Karpas-422 (cell line): ENCODE results near the gene PGM2L1. TPM values are rescaled to one million over a fixed set of nuclear protein-coding genes. Genes with fewer than 3 reads are reported as not detected.
A peak's percentile ranks its signal among the peaks of the same experiment; 100 is the strongest.
"Not testable (repeated sequence)": the region's sequence is repeated elsewhere in the genome, so short reads cannot be mapped to it uniquely, and the experiment has no call there.

Experiments
- DNase-seq: peaks from one replicate; pipeline ENCODE4 v3.0.0-alpha.2; 2015
- H2AFZ ChIP-seq: fragments of 200-600 bp; sonication (generic); 2 replicates; pipeline ENCODE4 v1.6.1; 2014; ENCODE audit warnings: antibody characterized with exemption, low read length, mixed read lengths
- H3K27ac ChIP-seq: fragments of 200-600 bp; sonication (generic); 2 replicates; pipeline ENCODE4 v1.5.1; 2014; ENCODE audit warnings: mild to moderate bottlenecking, low read length, moderate library complexity
- H3K27me3 ChIP-seq: fragments of 200-600 bp; sonication (generic); 2 replicates; pipeline ENCODE4 v1.6.1; 2014; ENCODE audit warnings: low read length, mixed read lengths
- H3K36me3 ChIP-seq: fragments of 200-600 bp; sonication (generic); 2 replicates; pipeline ENCODE4 v1.6.1; 2014; ENCODE audit warnings: low read length, mixed read lengths; ENCODE audit not compliant: insufficient read depth
- H3K4me1 ChIP-seq: fragments of 200-600 bp; sonication (generic); 2 replicates; pipeline ENCODE4 v1.6.1; 2014; ENCODE audit warnings: mild to moderate bottlenecking, low read length, mixed read lengths
- H3K4me2 ChIP-seq: fragments of 200-600 bp; sonication (generic); 2 replicates; pipeline ENCODE4 v1.6.1; 2014; ENCODE audit warnings: low read length, low read depth, mild to moderate bottlenecking; ENCODE audit not compliant: poor library complexity, severe bottlenecking
- H3K4me3 ChIP-seq: fragments of 200-600 bp; sonication (generic); 2 replicates; pipeline ENCODE4 v1.5.1; 2014; ENCODE audit warnings: mild to moderate bottlenecking, antibody characterized with exemption, low read length, mixed read lengths
- H3K79me2 ChIP-seq: fragments of 200-600 bp; sonication (generic); 2 replicates; pipeline ENCODE4 v1.6.1; 2014; ENCODE audit warnings: mild to moderate bottlenecking, low read length, mixed read lengths
- H3K9ac ChIP-seq: fragments of 200-600 bp; sonication (generic); 2 replicates; pipeline ENCODE4 v1.6.0; 2014; ENCODE audit warnings: low read length
- H3K9me2 ChIP-seq: fragments of 200-600 bp; sonication (generic), shearing (Covaris generic); replicated peaks from 2 replicates; pipeline ENCODE4 v1.6.0; 2014; ENCODE audit warnings: mild to moderate bottlenecking, low read length, moderate library complexity; ENCODE audit not compliant: insufficient read depth
- H3K9me3 ChIP-seq: fragments of 300-700, 200-600 bp; sonication (generic); 2 replicates; pipeline ENCODE4 v1.6.1; 2014; ENCODE audit warnings: low read length, mixed read lengths
- H4K20me1 ChIP-seq: fragments of 200-600 bp; sonication (generic); 2 replicates; pipeline ENCODE4 v1.6.1; 2014; ENCODE audit warnings: mild to moderate bottlenecking, antibody characterized with exemption, low read length, low read depth; ENCODE audit not compliant: insufficient read depth
- total RNA-seq: library from RNA; depleted of rRNA; stranded (reverse); fragments of >200 nt; shearing (Covaris generic); gene quantifications from 2 replicates; pipeline ENCODE4 v1.2.3, GENCODE V29; 2014; ENCODE audit warnings: low replicate concordance

Gene PGM2L1
- total RNA-seq, 1 experiment from 2014 or later, result 0.07 TPM

GRCh38 chr11:74416974-74417373 lies 18.7 kb upstream of the PGM2L1 start:
- not testable (repeated sequence) for H3K9me2 ChIP-seq, H3K4me1 ChIP-seq, H3K4me2 ChIP-seq, H4K20me1 ChIP-seq, H3K27me3 ChIP-seq, DNase-seq, H3K27ac ChIP-seq, H3K9me3 ChIP-seq, H3K9ac ChIP-seq, H2AFZ ChIP-seq, H3K36me3 ChIP-seq, H3K4me3 ChIP-seq, H3K79me2 ChIP-seq

GRCh38 chr11:74412733-74413359 lies 14.6 kb upstream of the PGM2L1 start:
- Histone ChIP-seq H3K27me3 (no peaks in the 10 kb centered on the region), H3K36me3 (no peaks in the 10 kb centered on the region), H3K27ac (no peak overlapping the region), H2AFZ (no peak overlapping the region), H3K4me1 (no peaks in the 10 kb centered on the region), H3K9me2 (no peaks in the 10 kb centered on the region), H3K9me3 (no peaks in the 10 kb centered on the region), H3K9ac (no peak overlapping the region), H4K20me1 (no peaks in the 10 kb centered on the region), H3K4me3 (no peak overlapping the region), H3K79me2 (no peaks in the 10 kb centered on the region), H3K4me2 (no peak overlapping the region)
- no peak for DNase-seq

- Histone ChIP-seq H3K4me1 (no peaks in the 10 kb centered on the region), H3K27me3 (no peaks in the 10 kb centered on the region), H3K9ac (no peak overlapping the region), H4K20me1 (no peaks in the 10 kb centered on the region), H3K27ac (no peak overlapping the region), H3K4me2 (no peak overlapping the region), H3K36me3 (no peaks in the 10 kb centered on the region), H3K4me3 (no peak overlapping the region), H2AFZ (no peak overlapping the region), H3K9me2 (no peaks in the 10 kb centered on the region), H3K9me3 (no peaks in the 10 kb centered on the region), H3K79me2 (no peaks in the 10 kb centered on the region)
- no peak for DNase-seq
These were observed 14.1 kb upstream of the PGM2L1 start for GRCh38 chr11:74412321-74412720.

- Histone ChIP-seq H3K4me2 (no peak overlapping the region), H3K4me1 (no peaks in the 10 kb centered on the region), H3K27me3 (no peaks in the 10 kb centered on the region), H3K4me3 (no peak overlapping the region), H3K9me3 (no peaks in the 10 kb centered on the region), H3K79me2 (no peaks in the 10 kb centered on the region), H3K27ac (no peak overlapping the region), H3K9ac (no peak overlapping the region), H2AFZ (no peak overlapping the region), H3K36me3 (no peaks in the 10 kb centered on the region), H4K20me1 (no peaks in the 10 kb centered on the region), H3K9me2 (no peaks in the 10 kb centered on the region)
- DNase-seq, result no peak
These were observed 11.4 kb upstream of the PGM2L1 start for GRCh38 chr11:74409633-74410032.

GRCh38 chr11:74403607-74404321 lies 5.5 kb upstream of the PGM2L1 start:
- Histone ChIP-seq H3K9me2 (no peaks in the 10 kb centered on the region), H3K4me1 (peaks cover 4% of the 10 kb centered on the region), H3K36me3 (no peaks in the 10 kb centered on the region), H3K9ac (no peak overlapping the region), H3K4me2 (no peak overlapping the region), H3K4me3 (no peak overlapping the region), H4K20me1 (no peaks in the 10 kb centered on the region), H3K9me3 (no peaks in the 10 kb centered on the region), H3K27me3 (no peaks in the 10 kb centered on the region), H3K27ac (no peak overlapping the region), H2AFZ (no peak overlapping the region), H3K79me2 (no peaks in the 10 kb centered on the region)
- no peak for DNase-seq

- Histone ChIP-seq H3K4me3 (no peak overlapping the region), H3K79me2 (no peaks in the 10 kb centered on the region), H3K27ac (no peak overlapping the region), H3K4me1 (peaks cover 11% of the 10 kb centered on the region), H3K4me2 (no peak overlapping the region), H3K9ac (no peak overlapping the region), H2AFZ (no peak overlapping the region), H3K9me3 (no peaks in the 10 kb centered on the region), H3K27me3 (no peaks in the 10 kb centered on the region), H4K20me1 (no peaks in the 10 kb centered on the region), H3K9me2 (no peaks in the 10 kb centered on the region), H3K36me3 (no peaks in the 10 kb centered on the region)
- no peak for DNase-seq
These were observed 2.4 kb upstream of the PGM2L1 start for GRCh38 chr11:74400606-74401005.

- Histone ChIP-seq H3K27ac (no peak overlapping the region), H3K27me3 (no peaks in the 10 kb centered on the region), H3K4me3 (peak overlapping the region; percentile 75), H3K4me1 (peaks cover 11% of the 10 kb centered on the region), H3K4me2 (peak overlapping the region; percentile 66), H2AFZ (peak overlapping the region; percentile 48; the same call in 1 of the 2 replicates), H3K9ac (peak overlapping the region; percentile 69), H3K79me2 (no peaks in the 10 kb centered on the region), H3K9me3 (no peaks in the 10 kb centered on the region), H3K36me3 (no peaks in the 10 kb centered on the region), H4K20me1 (no peaks in the 10 kb centered on the region), H3K9me2 (no peaks in the 10 kb centered on the region)
- no peak for DNase-seq
These were observed 561 bp downstream of the PGM2L1 start for GRCh38 chr11:74397501-74398243.

GRCh38 chr11:74392256-74392655 lies 6.0 kb downstream of the PGM2L1 start:
- no peak overlapping the region for H2AFZ ChIP-seq
- H3K9ac ChIP-seq, result no peak overlapping the region
- no peak overlapping the region for H3K4me2 ChIP-seq
- no peak overlapping the region for H3K4me3 ChIP-seq
- no peaks in the 10 kb centered on the region for H3K9me2 ChIP-seq
- no peak for DNase-seq
- H3K27ac ChIP-seq, result no peak overlapping the region
- H3K36me3 ChIP-seq, result no peaks in the 10 kb centered on the region
- no peaks in the 10 kb centered on the region for H3K9me3 ChIP-seq
- no peaks in the 10 kb centered on the region for H3K4me1 ChIP-seq
- H3K27me3 ChIP-seq, result no peaks in the 10 kb centered on the region
- H3K79me2 ChIP-seq, result no peaks in the 10 kb centered on the region
- H4K20me1 ChIP-seq, result no peaks in the 10 kb centered on the region
